Measurements from ENCODE around the gene POLA2.

POLA2 gene

GRCh38 chr11:65288706-65289536, 27.2 kb downstream of the POLA2 start:
- DNase-seq: no peak

GRCh38 chr11:65290448-65291165, 28.8 kb downstream of the POLA2 start:
- no peak for DNase-seq

DNA sequence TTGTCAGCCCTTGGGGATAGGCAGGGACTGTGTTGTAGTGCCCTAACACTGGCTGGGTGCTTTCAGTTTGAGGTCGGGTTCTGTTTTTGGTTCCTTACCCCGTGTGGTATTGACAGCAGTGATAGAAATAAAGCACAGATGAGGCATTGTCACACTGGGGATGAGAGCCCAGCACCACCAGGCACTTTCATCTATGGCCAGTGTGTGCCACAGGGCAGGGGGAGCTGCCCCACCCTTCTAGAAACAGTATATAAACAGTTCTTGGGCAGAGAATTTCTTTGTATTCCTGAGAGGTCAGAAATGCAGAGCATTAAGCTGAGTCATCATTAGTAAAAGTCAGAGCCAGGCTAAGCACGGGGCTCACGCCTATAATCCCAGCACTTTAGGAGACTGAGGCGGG, 29.9 kb downstream of the POLA2 start:
- DNase-seq: no peak

- no peak for DNase-seq
Observed at GRCh38 chr11:65292890-65293289, 31.1 kb downstream of the POLA2 start.

GRCh38 chr11:65293909-65294381, 32.2 kb downstream of the POLA2 start:
- no peak for DNase-seq

DNA sequence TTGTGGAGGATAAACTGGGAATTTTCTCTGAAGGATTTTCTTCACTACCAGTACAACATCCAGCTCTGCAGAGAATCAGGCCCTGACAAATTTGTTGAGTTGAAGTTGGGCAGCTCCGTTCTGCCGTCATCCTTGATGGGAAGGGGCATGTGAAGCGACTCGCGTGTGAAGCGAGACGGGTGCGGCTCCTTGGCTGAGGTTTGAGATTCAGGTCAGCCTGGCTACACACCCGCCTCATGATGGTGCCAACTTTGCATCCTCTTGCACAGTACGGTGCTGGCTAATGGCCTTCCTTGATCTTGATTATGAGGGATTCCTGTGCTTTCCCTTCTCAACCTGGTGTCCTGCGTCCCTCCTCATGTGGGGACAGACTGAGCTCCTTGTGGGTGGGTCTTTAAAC, 33.2 kb downstream of the POLA2 start:
- no peak for DNase-seq

GRCh38 chr11:65295571-65296341, 34.0 kb downstream of the POLA2 start:
- no peak for DNase-seq

- DNase-seq: no peak
Observed at GRCh38 chr11:65297026-65297672, 35.4 kb downstream of the POLA2 start.

DNA sequence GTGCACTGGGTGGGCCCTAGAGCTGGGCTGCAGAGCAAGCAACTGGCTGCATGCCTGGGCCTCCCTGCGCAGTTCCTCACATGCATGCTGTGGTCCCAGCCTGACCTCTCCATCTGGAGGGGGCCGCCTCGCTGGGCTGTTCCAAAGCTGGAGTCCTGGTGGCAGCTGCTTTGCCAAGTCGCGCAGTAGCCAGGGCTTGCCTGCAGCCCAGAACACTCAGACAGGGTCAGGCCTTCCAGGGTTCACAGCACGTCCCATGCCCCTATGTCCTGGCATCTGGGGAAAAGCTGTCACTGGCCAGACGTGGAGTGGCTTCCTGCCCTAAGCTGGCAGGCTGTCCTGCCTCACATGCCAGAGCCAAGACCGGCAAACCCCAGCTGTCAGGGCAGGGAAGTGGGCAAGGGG, 36.4 kb downstream of the POLA2 start:
- DNase-seq: no peak

GRCh38 chr11:65298655-65299179, 37.0 kb downstream of the POLA2 start:
- DNase-seq: no peak

DNA sequence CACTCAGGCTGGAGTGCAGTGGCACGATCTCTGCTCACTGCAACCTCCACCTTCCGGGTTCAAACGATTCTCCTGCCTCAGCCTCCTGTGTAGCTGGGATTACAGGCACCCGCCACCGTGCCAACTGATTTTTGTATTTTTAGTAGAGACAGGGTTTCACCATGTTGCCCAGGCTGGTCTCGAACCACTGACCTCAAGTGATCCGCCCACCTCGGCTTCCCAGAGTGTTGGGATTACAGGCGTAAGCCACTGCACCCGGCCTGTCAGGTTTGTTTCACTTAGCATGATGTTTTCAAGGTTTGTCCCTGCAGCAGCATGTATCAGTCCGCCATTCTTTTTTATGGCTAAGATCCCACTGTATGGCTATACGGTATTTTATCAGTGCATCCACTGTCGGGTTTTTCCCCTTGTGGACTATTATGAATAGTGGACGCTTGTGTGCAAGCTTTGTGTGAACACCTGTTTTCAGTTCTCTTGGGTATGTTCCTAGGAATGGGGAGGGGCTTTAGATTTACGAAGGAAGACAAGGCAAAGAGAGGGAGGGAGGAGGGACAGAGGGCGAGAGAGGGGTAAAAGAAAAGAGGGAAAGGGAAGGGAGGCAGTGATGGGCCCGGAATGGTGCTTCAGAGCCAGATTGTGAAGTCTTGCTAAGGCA, 39.0 kb downstream of the POLA2 start:
- no peak for DNase-seq

DNA sequence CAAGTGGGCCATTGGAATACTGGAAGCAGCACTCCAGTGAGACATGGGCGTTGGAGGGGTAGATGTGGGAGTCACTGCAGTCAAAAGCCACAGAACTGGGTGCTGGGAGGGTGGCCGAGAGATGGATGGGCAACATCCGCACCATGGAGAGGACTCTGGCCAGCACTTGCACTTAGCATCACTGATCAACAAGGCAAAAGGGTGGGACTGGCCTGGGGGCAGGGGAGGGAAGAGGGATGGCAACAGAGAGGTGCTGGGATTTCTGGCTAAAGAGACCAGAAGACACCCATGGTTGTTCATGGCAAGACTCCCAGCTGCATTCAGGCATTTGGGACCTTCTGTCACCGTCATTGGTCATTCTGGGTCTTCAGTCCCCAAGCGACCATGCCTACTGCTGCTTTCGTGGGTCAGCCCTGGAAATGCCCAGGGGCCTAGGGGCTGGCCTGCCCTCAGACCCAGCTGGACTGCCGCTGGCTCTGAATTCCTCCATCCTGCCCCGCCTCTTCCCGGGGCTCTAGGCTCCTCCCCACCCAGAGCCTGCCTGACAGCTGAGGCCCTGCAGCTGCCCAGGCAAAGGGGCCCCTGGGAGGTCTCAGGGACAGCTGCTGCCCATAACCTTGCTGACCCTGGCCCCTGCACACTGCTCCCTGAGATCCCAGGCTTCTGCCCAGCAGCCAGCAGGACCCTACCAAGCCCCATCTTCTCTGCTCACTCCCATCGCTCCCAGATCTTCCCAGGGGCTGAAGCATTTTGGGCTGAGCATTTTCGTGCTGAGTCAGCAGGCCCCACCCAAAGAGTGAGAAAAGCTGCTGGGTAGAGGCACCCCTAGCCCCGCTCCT, 39.9 kb downstream of the POLA2 start:
- DNase-seq: no peak

DNA sequence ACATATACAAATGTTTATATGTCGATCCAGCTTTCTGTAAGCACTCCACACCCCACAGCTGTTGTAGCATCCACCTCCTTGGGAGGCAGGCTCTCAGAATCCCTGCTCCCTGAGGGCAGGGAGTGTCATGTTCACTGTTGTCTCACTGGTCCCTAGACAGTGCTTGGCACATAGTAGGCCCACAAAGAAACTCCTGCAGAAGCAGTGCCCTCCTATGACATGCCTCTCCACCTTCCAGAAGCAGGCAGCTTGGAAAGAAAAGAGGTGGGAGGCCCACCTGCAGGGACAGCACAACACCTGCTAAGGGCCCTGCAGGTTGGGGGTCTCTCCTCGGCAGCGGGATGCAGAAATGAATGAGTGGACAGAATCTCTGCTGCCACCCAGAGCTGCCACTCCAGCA, 41.8 kb downstream of the POLA2 start:
- DNase-seq: no peak

DNA sequence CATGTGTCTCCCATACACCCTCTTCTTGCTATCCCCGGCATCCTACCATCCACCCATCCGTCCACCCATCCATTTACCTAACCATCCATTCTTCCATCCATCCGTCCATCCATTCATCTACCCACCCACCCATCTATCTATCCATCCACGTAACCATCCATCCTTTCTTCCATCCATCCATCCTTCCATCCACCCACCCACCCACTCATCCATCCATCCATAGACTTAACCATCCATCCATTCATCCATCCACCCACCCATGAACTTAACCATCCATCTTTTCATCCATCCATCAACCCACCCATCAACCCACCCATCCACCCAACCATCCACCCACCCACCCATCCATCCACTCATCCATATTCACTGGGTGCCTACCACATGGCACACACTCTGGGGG, 42.3 kb downstream of the POLA2 start:
- DNase-seq: no peak

DNA sequence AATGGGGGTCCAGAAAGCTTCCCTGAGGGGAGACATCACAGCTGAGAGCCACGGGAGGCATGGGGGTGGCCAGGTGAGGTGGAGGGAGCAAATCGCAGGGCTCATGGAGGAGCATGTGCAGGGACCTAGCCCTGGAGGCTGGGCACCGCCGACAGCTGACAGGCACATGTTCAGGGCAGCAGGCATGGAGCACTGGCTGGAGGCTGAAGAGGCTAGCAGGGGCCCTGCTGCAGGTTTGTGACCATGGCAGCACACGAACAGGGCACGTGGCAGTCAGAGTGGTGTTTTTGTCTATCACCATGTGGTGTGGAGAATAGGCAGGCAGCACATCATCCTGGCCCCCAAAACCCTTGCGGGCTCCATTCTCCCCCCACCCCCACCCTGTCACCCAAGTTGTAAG, 42.9 kb downstream of the POLA2 start:
- DNase-seq: no peak

- no peak for DNase-seq
Observed at GRCh38 chr11:65305501-65306268, 43.9 kb downstream of the POLA2 start.

DNA sequence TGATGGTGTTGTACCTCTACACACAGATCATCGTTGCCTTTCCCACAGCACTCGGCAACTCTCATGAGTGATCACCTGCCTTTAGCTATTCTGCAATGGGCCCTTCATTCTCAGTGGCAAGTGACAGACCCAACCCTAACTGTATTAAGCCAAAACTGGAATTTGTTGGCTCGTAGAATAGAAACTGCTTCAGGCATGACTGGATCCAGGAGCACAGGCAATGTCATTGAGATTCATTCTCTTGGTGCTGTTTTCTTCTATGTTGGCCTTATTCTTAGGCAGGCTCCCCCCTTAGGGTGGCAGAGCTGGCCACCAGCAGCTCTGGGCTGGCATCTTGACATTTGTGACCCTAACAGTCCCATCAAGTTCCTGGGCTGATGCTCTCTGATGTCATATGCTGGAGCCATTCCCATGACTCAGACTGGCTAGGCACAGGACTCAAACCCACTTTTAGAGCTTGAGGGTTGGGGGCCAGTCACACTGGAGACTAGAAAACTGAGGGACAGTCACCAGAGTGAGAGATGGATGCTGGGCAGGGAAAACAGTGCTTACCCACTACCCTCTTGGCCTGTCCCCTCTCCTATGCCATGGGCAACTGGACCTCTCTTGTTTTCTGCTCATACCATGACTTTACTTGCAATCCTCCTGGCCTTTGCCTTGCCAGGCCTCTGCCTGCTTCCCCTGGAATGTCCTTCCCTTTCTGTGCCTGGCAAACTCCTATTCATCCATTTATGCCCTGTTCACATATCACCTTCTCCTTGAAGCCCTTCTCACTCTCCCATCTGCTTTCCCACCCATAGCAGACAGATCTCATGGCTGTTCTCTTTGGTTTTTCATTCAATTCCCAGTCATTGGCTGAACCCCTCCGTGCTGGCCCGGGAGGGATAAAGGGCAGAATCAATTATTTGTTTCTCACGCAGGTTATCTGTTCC, 45.8 kb downstream of the POLA2 start:
- no peak for DNase-seq

GRCh38 chr11:65308281-65308891, 46.6 kb downstream of the POLA2 start:
- DNase-seq: no peak

- no peak for DNase-seq
Observed at GRCh38 chr11:65309006-65309405, 47.2 kb downstream of the POLA2 start.

All from stimulated activated CD4-positive, alpha-beta T cell treated with anti-CD3 and anti-CD28 coated beads, Interleukin-2, amount 100 ng/mL, for 24 hours (primary cell).